ENCODE measurements around the gene MAP2K7. TPM values are rescaled to one million over a fixed set of nuclear protein-coding genes. Genes with fewer than 3 reads are reported as not detected.

The MAP2K7 gene
- total and polyA plus RNA-seq, 8 donors, result 4.1 to 52.2 (median 14.7) TPM

DNA sequence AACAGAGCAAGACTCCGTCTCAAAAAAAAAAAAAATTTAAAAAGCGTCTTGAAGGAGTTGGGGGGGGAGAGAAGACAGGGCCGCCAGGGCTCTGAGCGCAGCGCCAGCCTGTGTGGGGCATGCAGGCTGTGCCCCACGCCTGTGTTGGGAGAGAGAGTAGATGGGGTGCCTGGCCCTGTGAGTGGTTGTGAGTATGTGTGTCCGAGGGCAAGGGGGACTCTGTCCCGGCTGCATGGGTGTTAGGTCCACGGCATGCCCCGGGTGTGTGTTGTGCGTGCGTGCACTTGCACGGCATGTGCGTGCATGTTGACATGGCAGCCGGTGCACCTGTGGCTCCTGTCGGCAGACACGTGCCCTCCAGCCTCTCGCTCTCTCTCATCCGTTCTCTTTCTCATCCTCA lies 3.4 kb downstream of the MAP2K7 start:
- Histone ChIP-seq H3K27ac (no peak overlapping the region), H3K9me3 (no peaks in the 10 kb centered on the region), H3K4me1 (peaks cover 29 to 57% (median 44%) of the 10 kb centered on the region in 4 donors), H3K36me3 (peaks cover 36 to 65% (median 59%) of the 10 kb centered on the region in 4 donors), H3K4me3 (no peak overlapping the region), H3K27me3 (peaks cover 0 to 14% (median 0%) of the 10 kb centered on the region in 3 donors)
- TF ChIP-seq, protein P1, sequence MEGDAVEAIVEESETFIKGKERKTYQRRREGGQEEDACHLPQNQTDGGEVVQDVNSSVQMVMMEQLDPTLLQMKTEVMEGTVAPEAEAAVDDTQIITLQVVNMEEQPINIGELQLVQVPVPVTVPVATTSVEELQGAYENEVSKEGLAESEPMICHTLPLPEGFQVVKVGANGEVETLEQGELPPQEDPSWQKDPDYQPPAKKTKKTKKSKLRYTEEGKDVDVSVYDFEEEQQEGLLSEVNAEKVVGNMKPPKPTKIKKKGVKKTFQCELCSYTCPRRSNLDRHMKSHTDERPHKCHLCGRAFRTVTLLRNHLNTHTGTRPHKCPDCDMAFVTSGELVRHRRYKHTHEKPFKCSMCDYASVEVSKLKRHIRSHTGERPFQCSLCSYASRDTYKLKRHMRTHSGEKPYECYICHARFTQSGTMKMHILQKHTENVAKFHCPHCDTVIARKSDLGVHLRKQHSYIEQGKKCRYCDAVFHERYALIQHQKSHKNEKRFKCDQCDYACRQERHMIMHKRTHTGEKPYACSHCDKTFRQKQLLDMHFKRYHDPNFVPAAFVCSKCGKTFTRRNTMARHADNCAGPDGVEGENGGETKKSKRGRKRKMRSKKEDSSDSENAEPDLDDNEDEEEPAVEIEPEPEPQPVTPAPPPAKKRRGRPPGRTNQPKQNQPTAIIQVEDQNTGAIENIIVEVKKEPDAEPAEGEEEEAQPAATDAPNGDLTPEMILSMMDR (IDR thresholded peaks at IDR 0.05), result no peak
- no peak for TF ChIP-seq POLR2A (IDR thresholded peaks at IDR 0.05)
- TF ChIP-seq POLR2AphosphoS5 (IDR thresholded peaks at IDR 0.05), result no peak
- no peak for TF ChIP-seq EP300 (IDR thresholded peaks at IDR 0.05)
- WGBS, 5 donors, result 87 to 93% (median 90%) methylated on average over 19 of the region's 19 CpGs
- intact Hi-C loops (cut with DNase I; ENCODE audit: low total_unique reads), result no loop called here
- no peak for DNase-seq

DNA sequence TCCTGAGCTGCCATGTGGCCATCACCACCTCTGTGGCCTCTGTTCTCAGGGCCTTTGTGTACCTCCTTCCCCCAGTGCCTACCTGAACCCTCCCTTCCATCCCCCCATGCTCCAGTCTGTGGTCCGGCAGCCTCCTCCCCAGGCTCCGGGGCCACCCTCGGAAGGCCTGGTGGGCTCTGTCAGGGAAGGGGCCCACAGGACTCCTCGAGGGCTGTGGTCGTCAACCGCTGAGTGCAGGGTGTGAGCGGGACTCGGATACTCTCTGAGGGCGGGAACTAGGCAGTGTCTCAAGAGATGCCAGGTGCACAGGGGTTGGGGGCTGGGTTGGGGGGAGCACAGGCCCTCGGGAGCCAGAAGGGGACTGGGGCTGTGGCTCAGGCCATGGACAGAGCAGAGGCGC lies 3.9 kb downstream of the MAP2K7 start:
- intact Hi-C loops (cut with DNase I; ENCODE audit: low total_unique reads), result no loop called here
- no peak for TF ChIP-seq POLR2AphosphoS5 (IDR thresholded peaks at IDR 0.05)
- TF ChIP-seq, protein P1 (IDR thresholded peaks at IDR 0.05), result no peak
- TF ChIP-seq EP300 (IDR thresholded peaks at IDR 0.05), result no peak
- no peak for TF ChIP-seq POLR2A (IDR thresholded peaks at IDR 0.05)
- Histone ChIP-seq H3K27me3 (peaks cover 0 to 16% (median 0%) of the 10 kb centered on the region in 3 donors), H3K4me1 (peaks cover 29 to 53% (median 40%) of the 10 kb centered on the region in 4 donors), H3K4me3 (no peak overlapping the region), H3K9me3 (no peaks in the 10 kb centered on the region), H3K36me3 (peaks cover 40 to 69% (median 64%) of the 10 kb centered on the region in 4 donors), H3K27ac (no peak overlapping the region)
- 87 to 93% (median 92%) methylated on average over 11 of the region's 11 CpGs for WGBS, 5 donors
- no peak for DNase-seq

DNA sequence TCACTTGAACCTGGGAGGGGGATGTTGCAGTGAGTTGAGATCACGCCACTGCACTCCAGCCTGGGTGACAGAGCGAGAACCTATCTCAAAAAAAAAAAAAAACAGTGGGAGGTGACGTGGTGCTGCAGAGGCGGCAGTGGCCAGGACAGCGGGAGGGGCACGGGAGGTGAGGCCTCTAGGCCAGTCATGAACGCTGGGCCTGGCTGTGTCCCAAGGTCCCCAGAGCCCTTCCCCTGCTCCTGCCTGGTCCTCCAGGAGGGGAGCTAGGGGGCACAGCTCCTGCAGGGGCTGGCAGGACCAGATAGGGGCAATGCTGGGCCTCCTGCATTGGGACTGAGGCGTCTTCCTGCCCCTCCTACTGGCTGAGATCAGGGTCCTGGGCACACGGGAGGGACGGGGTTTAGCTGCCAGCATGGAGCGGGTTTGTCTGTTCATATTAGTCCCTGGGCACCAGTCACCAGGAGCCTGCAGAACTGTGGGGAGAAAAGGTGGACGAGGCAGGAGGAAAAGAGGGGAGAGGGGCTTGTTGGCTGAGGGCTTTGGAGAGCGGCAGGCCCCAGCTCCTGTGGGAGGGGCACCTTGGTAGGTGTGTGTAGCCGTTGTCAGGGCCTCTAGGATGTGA lies 4.5 kb downstream of the MAP2K7 start:
- Histone ChIP-seq H3K36me3 (peaks cover 47 to 76% (median 70%) of the 10 kb centered on the region in 4 donors), H3K27me3 (peaks cover 0 to 16% (median 0%) of the 10 kb centered on the region in 3 donors), H3K9me3 (no peaks in the 10 kb centered on the region), H3K4me1 (peaks cover 24 to 47% (median 34%) of the 10 kb centered on the region in 4 donors), H3K4me3 (no peak overlapping the region), H3K27ac (no peak overlapping the region)
- DNase-seq, result no peak
- TF ChIP-seq POLR2AphosphoS5 (IDR thresholded peaks at IDR 0.05), result no peak
- TF ChIP-seq, protein P1 (IDR thresholded peaks at IDR 0.05), result no peak
- no peak for TF ChIP-seq EP300 (IDR thresholded peaks at IDR 0.05)
- no peak for TF ChIP-seq POLR2A (IDR thresholded peaks at IDR 0.05)
- 78 to 81% (median 80%) methylated on average over 14 of the region's 14 CpGs for WGBS, 5 donors
- intact Hi-C loops (cut with DNase I; ENCODE audit: low total_unique reads), result no loop called here

DNA sequence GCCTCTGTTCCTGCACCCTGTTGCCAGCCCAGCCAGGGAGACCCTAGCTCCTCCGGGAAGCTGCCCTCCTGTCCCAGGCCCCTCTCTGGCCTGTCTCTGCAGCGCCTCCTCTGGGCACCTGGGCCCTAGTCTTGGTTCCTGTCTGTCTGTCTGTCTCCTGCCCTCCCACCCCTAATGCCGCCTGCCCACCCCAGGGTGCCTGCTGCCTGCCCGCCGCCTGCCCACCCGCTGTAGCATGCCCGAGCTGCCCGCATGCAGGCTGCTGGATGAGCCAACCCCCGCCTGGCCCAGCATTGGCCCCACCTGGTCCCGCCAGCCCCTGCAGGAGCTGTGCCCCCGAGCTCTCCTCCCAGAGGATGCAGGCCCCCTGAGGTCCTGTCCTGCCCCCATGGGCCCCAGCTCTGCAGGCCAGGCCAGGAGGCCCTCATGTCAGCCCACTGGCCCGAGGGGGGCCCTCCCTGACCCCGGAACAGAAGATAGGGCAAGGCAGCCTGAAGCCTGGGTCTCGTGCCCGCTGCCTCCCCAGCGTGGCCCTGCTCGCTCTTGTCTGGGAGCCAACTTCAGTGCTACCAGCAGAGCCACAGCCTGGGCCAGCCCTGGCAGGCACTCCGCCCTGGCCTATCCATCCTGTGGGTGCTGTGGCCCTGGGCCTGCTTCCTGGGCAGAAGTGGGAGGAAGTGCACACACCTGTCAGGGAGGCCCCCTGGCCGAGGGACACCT lies 5.2 kb downstream of the MAP2K7 start:
- H3K9me3 ChIP-seq, result no peaks in the 10 kb centered on the region
- H3K36me3 ChIP-seq, result peaks cover 47 to 83% (median 76%) of the 10 kb centered on the region in 4 donors
- no peak overlapping the region for H3K4me3 ChIP-seq
- DNase-seq, result no peak
- whole genome bisulfite sequencing, 5 donors, result 87 to 94% (median 91%) methylated on average over 11 to 19 of the region's 19 CpGs
- peaks cover 24 to 47% (median 34%) of the 10 kb centered on the region in 4 donors for H3K4me1 ChIP-seq
- no peak for TF ChIP-seq POLR2A (IDR thresholded peaks at IDR 0.05)
- TF ChIP-seq, protein P1 (IDR thresholded peaks at IDR 0.05), result no peak
- intact Hi-C loops (cut with DNase I; ENCODE audit: low total_unique reads), result no loop called here
- H3K27me3 ChIP-seq, result peaks cover 0 to 23% (median 0%) of the 10 kb centered on the region in 3 donors
- H3K27ac ChIP-seq, result no peak overlapping the region
